ENCODE data around the gene PARP8. TPM values are rescaled to one million over a fixed set of nuclear protein-coding genes. Genes with fewer than 3 reads are reported as not detected.

PARP8 gene
- total and polyA plus RNA-seq, 9 donors = 4.4 to 21.4 (median 18.4) TPM

DNA sequence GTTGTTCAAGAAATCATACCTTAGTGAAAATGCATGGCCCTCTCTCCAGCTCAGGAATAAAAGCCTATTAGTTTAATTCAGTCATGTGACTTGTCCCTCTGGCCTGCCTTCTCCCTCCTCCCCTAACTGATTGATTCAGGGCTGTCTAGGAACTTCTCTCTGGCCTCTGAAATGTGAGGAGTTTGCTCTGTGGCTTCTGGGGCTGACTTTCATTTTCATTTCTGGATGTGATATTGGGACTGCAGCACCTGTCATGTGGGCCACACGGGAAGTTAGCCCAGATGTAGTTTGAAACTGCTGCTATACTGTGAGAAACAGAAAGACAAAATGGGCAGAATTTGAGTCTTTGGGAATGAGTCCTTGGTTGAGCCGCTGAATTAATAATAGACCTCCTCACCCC is 44.8 kb downstream of the PARP8 start:
- Histone ChIP-seq H3K27ac (no peak overlapping the region), H3K36me3 (no peaks in the 10 kb centered on the region), H3K9me3 (no peaks in the 10 kb centered on the region), H3K4me1 (ENCODE audit: insufficient read depth) (no peaks in the 10 kb centered on the region), H3K4me3 (no peak overlapping the region), H3K27me3 (peaks cover 2% of the 10 kb centered on the region)
- WGBS, 3 donors = 46 to 62% (median 48%) methylated on average over 2 of the region's 2 CpGs
- intact Hi-C loops (cut with DNase I) = no loop called here
- DNase-seq = no peak
- no peak for TF ChIP-seq POLR2A (IDR thresholded peaks at IDR 0.05)
- no peak for TF ChIP-seq EP300 (IDR thresholded peaks at IDR 0.05)
- TF ChIP-seq CTCF (IDR thresholded peaks at IDR 0.05) = no peak

DNA sequence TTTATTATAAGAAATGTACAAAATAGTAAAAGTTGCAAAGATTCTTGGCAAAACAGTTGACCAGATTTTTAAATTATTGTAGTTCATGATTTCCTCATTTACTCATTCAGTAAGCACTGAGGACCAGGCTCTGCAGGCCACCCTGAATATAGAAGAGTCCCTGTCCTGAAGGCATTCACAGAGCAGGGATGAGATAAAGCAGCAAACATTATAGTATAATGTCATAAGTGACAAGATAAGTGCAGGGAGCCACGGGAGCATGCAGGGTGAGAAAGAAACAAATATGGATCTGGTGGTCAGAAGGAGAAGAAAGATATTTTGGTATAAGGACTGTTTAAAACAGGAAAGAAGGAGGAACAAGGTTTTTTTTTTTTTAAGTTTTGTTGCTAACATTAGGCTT is 46.0 kb downstream of the PARP8 start:
- intact Hi-C loops (cut with DNase I) = no loop called here
- 37 to 44% (median 42%) methylated on average over 1 of the region's 1 CpG for WGBS, 3 donors
- H3K4me3 ChIP-seq = no peak overlapping the region
- no peak overlapping the region for H3K27ac ChIP-seq
- DNase-seq = no peak
- no peaks in the 10 kb centered on the region for H3K9me3 ChIP-seq
- TF ChIP-seq CTCF (IDR thresholded peaks at IDR 0.05) (no peak), POLR2A (IDR thresholded peaks at IDR 0.05) (no peak), EP300 (IDR thresholded peaks at IDR 0.05) (no peak)
- no peaks in the 10 kb centered on the region for H3K36me3 ChIP-seq
- no peaks in the 10 kb centered on the region for H3K27me3 ChIP-seq
- H3K4me1 ChIP-seq (ENCODE audit: insufficient read depth) = no peaks in the 10 kb centered on the region

- 95% methylated on average over 5 of the region's 5 CpGs for whole genome bisulfite sequencing, 3 donors
- H3K27ac ChIP-seq = no peak overlapping the region
- no peak overlapping the region for H3K4me3 ChIP-seq
- no peaks in the 10 kb centered on the region for H3K36me3 ChIP-seq
- no peaks in the 10 kb centered on the region for H3K9me3 ChIP-seq
- no peaks in the 10 kb centered on the region for H3K27me3 ChIP-seq
- TF ChIP-seq EP300 (IDR thresholded peaks at IDR 0.05) = no peak
- intact Hi-C loops (cut with DNase I) = no loop called here
- no peaks in the 10 kb centered on the region for H3K4me1 ChIP-seq (ENCODE audit: insufficient read depth)
- no peak for DNase-seq
These were observed 48.6 kb downstream of the PARP8 start for GRCh38 chr5:50715001-50715400.

- H3K36me3 ChIP-seq = no peaks in the 10 kb centered on the region
- TF ChIP-seq EP300 (IDR thresholded peaks at IDR 0.05) (no peak), CTCF (IDR thresholded peaks at IDR 0.05) (no peak), POLR2A (IDR thresholded peaks at IDR 0.05) (no peak)
- no peak overlapping the region for H3K4me3 ChIP-seq
- WGBS, 3 donors = 91 to 98% (median 93%) methylated on average over 2 of the region's 2 CpGs
- DNase-seq = no peak
- no peak overlapping the region for H3K27ac ChIP-seq
- H3K27me3 ChIP-seq = no peaks in the 10 kb centered on the region
- H3K9me3 ChIP-seq = no peaks in the 10 kb centered on the region
- intact Hi-C loops (cut with DNase I) = no loop called here
- H3K4me1 ChIP-seq (ENCODE audit: insufficient read depth) = no peaks in the 10 kb centered on the region
These were observed 49.7 kb downstream of the PARP8 start for GRCh38 chr5:50716134-50716533.

- H3K9me3 ChIP-seq = no peaks in the 10 kb centered on the region
- H3K36me3 ChIP-seq = no peaks in the 10 kb centered on the region
- WGBS, 3 donors = 86 to 87% (median 86%) methylated on average over 2 of the region's 2 CpGs
- intact Hi-C loops (cut with DNase I) = no loop called here
- H3K27ac ChIP-seq = no peak overlapping the region
- TF ChIP-seq CTCF (IDR thresholded peaks at IDR 0.05) (no peak), POLR2A (IDR thresholded peaks at IDR 0.05) (no peak), EP300 (IDR thresholded peaks at IDR 0.05) (no peak)
- no peaks in the 10 kb centered on the region for H3K4me1 ChIP-seq (ENCODE audit: insufficient read depth)
- H3K27me3 ChIP-seq = no peaks in the 10 kb centered on the region
- H3K4me3 ChIP-seq = no peak overlapping the region
- DNase-seq = no peak
These were observed 51.2 kb downstream of the PARP8 start for GRCh38 chr5:50717651-50718050.

Data from ovary (tissue), 9 donors.